H1 (cell line): ENCODE results near the gene NDEL1. TPM values are rescaled to one million over a fixed set of nuclear protein-coding genes. Genes with fewer than 3 reads are reported as not detected.

Source experiments
- CTCF ChIA-PET: fragments of 300-600 bp; sonication (Branson Sonifier 250); formaldehyde crosslinking; loops from one replicate; lab custom pipeline; 2021; ENCODE audit not compliant: partially characterized antibody; lab: Charles Lee
- POLR2A ChIA-PET: fragments of 300-600 bp; sonication (Branson Sonifier 250); formaldehyde crosslinking; loops from one replicate; lab custom pipeline; 2021; ENCODE audit warnings: inconsistent platforms; ENCODE audit not compliant: partially characterized antibody; lab: Charles Lee
- DNase-seq, 2 experiments: peaks; one replicate each; pipeline versions ENCODE4 v3.0.0 to v3.0.0-alpha.2; 2010 to 2022; ENCODE audit warnings: low spot score in 2 of 2, low read depth in 1 of 2, mixed read lengths in 1 of 2
- FAIRE-seq: peaks from 2 replicates; lab custom pipeline; 2011; peaks lifted over from hg19 to GRCh38; lab: Jason Lieb, UNC
- H2AFZ ChIP-seq: 2 replicates; pipeline ENCODE4 v1.8.1; 2012; ENCODE audit warnings: low read length, inconsistent platforms
- H2AK5ac ChIP-seq: 2 replicates; pipeline ENCODE4 v1.6.1; 2013; ENCODE audit warnings: low read depth, low read length
- H2BK120ac ChIP-seq: replicated peaks from 2 replicates; pipeline ENCODE3; 2013; ENCODE audit warnings: low read depth, low read length, inconsistent platforms
- H2BK12ac ChIP-seq: 2 replicates; pipeline ENCODE4 v1.6.1; 2013; ENCODE audit warnings: low read depth, low read length
- H2BK15ac ChIP-seq: 2 replicates; pipeline ENCODE4 v1.6.1; 2013; ENCODE audit warnings: low read length
- H2BK20ac ChIP-seq: 2 replicates; pipeline ENCODE4 v1.6.1; 2013; ENCODE audit warnings: low read length
- H2BK5ac ChIP-seq: 2 replicates; pipeline ENCODE4 v1.6.1; 2013; ENCODE audit warnings: low read depth, low read length
- H3K14ac ChIP-seq: 2 replicates; pipeline ENCODE4 v1.6.1; 2013; ENCODE audit warnings: inconsistent platforms; ENCODE audit not compliant: insufficient read length
- H3K18ac ChIP-seq: 2 replicates; pipeline ENCODE4 v1.6.1; 2013; ENCODE audit warnings: low read length; ENCODE audit errors: extremely low read depth
- H3K23ac ChIP-seq: 2 replicates; pipeline ENCODE4 v1.6.1; 2013; ENCODE audit warnings: inconsistent platforms; ENCODE audit not compliant: insufficient read length
- H3K23me2 ChIP-seq: 2 replicates; pipeline ENCODE4 v1.6.1; 2013; ENCODE audit warnings: low read depth, low read length
- H3K27ac ChIP-seq: 2 replicates; pipeline ENCODE4 v1.6.1; 2011; ENCODE audit warnings: low read depth, low read length, inconsistent platforms
- H3K27me3 ChIP-seq, 4 experiments: replicated peaks in 1 of 4; 1 replicate in 1 of 4; 2 replicates in 3 of 4; pipeline versions ENCODE4 v1.6.1 to v1.8.1; 2011 to 2013; ENCODE audit warnings: low read length in 3 of 4, mild to moderate bottlenecking in 3 of 4, inconsistent platforms in 2 of 4, mixed read lengths in 2 of 4, moderate library complexity in 1 of 4; ENCODE audit not compliant: control insufficient read depth in 3 of 4, insufficient read depth in 3 of 4; ENCODE audit errors: extremely low read depth in 1 of 4
- H3K36me3 ChIP-seq, 4 experiments: 2 replicates each; pipeline versions ENCODE4 v1.6.1 to v1.8.1; 2011 to 2013; ENCODE audit warnings: mild to moderate bottlenecking in 4 of 4, low read length in 3 of 4, moderate library complexity in 2 of 4, control low read depth in 1 of 4, inconsistent platforms in 1 of 4; ENCODE audit not compliant: insufficient read depth in 4 of 4, control insufficient read depth in 2 of 4
- H3K4ac ChIP-seq: replicated peaks from 2 replicates; pipeline ENCODE3; 2013; ENCODE audit warnings: low read length, low read depth, mixed read lengths, inconsistent platforms; ENCODE audit not compliant: insufficient read length
- H3K4me1 ChIP-seq, 4 experiments: replicated peaks in 1 of 4; 1 replicate in 1 of 4; 2 replicates in 3 of 4; pipeline versions ENCODE4 v1.6.1 to v1.8.1; 2011 to 2013; ENCODE audit warnings: low read length in 3 of 4, inconsistent platforms in 2 of 4, mixed read lengths in 1 of 4; ENCODE audit not compliant: insufficient read depth in 4 of 4, control insufficient read depth in 3 of 4
- H3K4me2 ChIP-seq, 2 experiments: 2 replicates each; pipeline versions ENCODE4 v1.6.1 to v1.8.1; 2011 to 2013; ENCODE audit warnings: low read depth in 2 of 2, low read length in 2 of 2, control low read depth in 1 of 2, inconsistent platforms in 1 of 2, mild to moderate bottlenecking in 1 of 2; ENCODE audit not compliant: insufficient read depth in 1 of 2
- H3K4me3 ChIP-seq, 4 experiments: fragments of 200-600, 300-600 bp in 1 of 4; sonication (generic), shearing (Covaris generic), sonication (Bioruptor Twin) in 1 of 4; 2 replicates each; pipeline versions ENCODE4 v1.5.1 to v1.8.1; 2011 to 2016; ENCODE audit warnings: low read length in 4 of 4, low read depth in 3 of 4, control low read depth in 2 of 4, inconsistent platforms in 2 of 4, mild to moderate bottlenecking in 2 of 4, mixed read lengths in 1 of 4, moderate library complexity in 1 of 4; ENCODE audit not compliant: insufficient read depth in 2 of 4; ENCODE audit errors: extremely low read depth in 1 of 4
- H3K56ac ChIP-seq: replicated peaks from 2 replicates; pipeline ENCODE3; 2013; ENCODE audit warnings: low read depth, mild to moderate bottlenecking, mixed read lengths, low read length, inconsistent platforms; ENCODE audit not compliant: insufficient read length
- H3K79me1 ChIP-seq: 2 replicates; pipeline ENCODE4 v1.6.1; 2013; ENCODE audit warnings: low read depth, low read length, control low read depth
- H3K79me2 ChIP-seq, 2 experiments: 2 replicates each; pipeline versions ENCODE4 v1.6.1 to v1.8.1; 2012 to 2013; ENCODE audit warnings: low read length in 2 of 2, mild to moderate bottlenecking in 2 of 2, inconsistent platforms in 1 of 2; ENCODE audit not compliant: insufficient read depth in 2 of 2, control insufficient read depth in 1 of 2
- H3K9ac ChIP-seq, 4 experiments: replicated peaks in 1 of 4; 1 replicate in 1 of 4; 2 replicates in 3 of 4; pipeline versions ENCODE4 v1.6.1 to v1.8.1; 2011 to 2013; ENCODE audit warnings: low read depth in 3 of 4, low read length in 3 of 4, control low read depth in 2 of 4, mild to moderate bottlenecking in 2 of 4, moderate library complexity in 2 of 4, inconsistent platforms in 1 of 4; ENCODE audit errors: extremely low read depth in 1 of 4
- H3K9me3 ChIP-seq, 2 experiments: 2 replicates each; pipeline versions ENCODE4 v1.6.1 to v1.8.1; 2012 to 2013; ENCODE audit warnings: mild to moderate bottlenecking in 2 of 2, moderate library complexity in 2 of 2, control low read depth in 1 of 2, inconsistent platforms in 1 of 2, low read depth in 1 of 2, low read length in 1 of 2, mixed read lengths in 1 of 2; ENCODE audit not compliant: insufficient read depth in 2 of 2
- H4K20me1 ChIP-seq, 2 experiments: replicated peaks in 1 of 2; 2 replicates each; pipeline versions ENCODE3 to v1.8.1; 2011 to 2013; ENCODE audit warnings: inconsistent platforms in 2 of 2, low read length in 2 of 2, mild to moderate bottlenecking in 1 of 2; ENCODE audit not compliant: insufficient read depth in 2 of 2, control insufficient read depth in 1 of 2
- H4K5ac ChIP-seq: 2 replicates; pipeline ENCODE4 v1.6.1; 2013; ENCODE audit warnings: low read length, low read depth, mixed read lengths, inconsistent platforms; ENCODE audit not compliant: insufficient read length
- H4K8ac ChIP-seq: 2 replicates; pipeline ENCODE4 v1.8.0; 2013; ENCODE audit warnings: mild to moderate bottlenecking, moderate library complexity, low read length, inconsistent platforms; ENCODE audit not compliant: insufficient read depth; ENCODE audit errors: extremely low read depth
- H4K91ac ChIP-seq: replicated peaks from 2 replicates; pipeline ENCODE3; 2013; ENCODE audit warnings: low read length, mixed read lengths, inconsistent platforms; ENCODE audit not compliant: insufficient read length
- CBX5 ChIP-seq: fragments of 300-800, 300-1000 bp; sonication (generic); IDR thresholded peaks from 2 replicates; pipeline ENCODE4 v1.7.1; 2016; ENCODE audit warnings: antibody characterized with exemption, low read length, low read depth
- CHD2 ChIP-seq: IDR thresholded peaks from 2 replicates; pipeline ENCODE4 v1.6.1; 2012; ENCODE audit warnings: low read length, improper control_type of control experiment
- CREB1 ChIP-seq: IDR thresholded peaks from 2 replicates; pipeline ENCODE4 v1.6.1; 2012; ENCODE audit warnings: inconsistent platforms
- CTBP2 ChIP-seq: IDR thresholded peaks from 2 replicates; pipeline ENCODE4 v1.7.0; 2011; ENCODE audit warnings: borderline replicate concordance, mild to moderate bottlenecking, moderate library complexity, mixed read lengths, low read length; ENCODE audit not compliant: insufficient read depth, insufficient read length
- HDAC2 ChIP-seq, 2 experiments: fragments of 300-600 bp in 1 of 2; sonication (generic) in 1 of 2; IDR thresholded peaks; 2 replicates each; pipeline ENCODE4 v1.6.1; 2011 to 2012; ENCODE audit warnings: low read depth in 2 of 2, low read length in 2 of 2, mild to moderate bottlenecking in 2 of 2, moderate library complexity in 2 of 2, borderline replicate concordance in 1 of 2, inconsistent platforms in 1 of 2
- JUN ChIP-seq: IDR thresholded peaks from 2 replicates; pipeline ENCODE4 v1.6.1; 2011; ENCODE audit warnings: low read depth, mild to moderate bottlenecking, improper control_type of control experiment, low read length
- KDM5A ChIP-seq: fragments of 200-600 bp; IDR thresholded peaks from 2 replicates; pipeline ENCODE4 v1.7.1; 2012; ENCODE audit warnings: mild to moderate bottlenecking, low read length, inconsistent platforms, mixed read lengths
- MAFK ChIP-seq: IDR thresholded peaks from 2 replicates; pipeline ENCODE4 v1.6.1; 2012; ENCODE audit warnings: low read depth, mild to moderate bottlenecking, improper control_type of control experiment, low read length
- PHF8 ChIP-seq: fragments of 200-600 bp; sonication (generic); conservative IDR thresholded peaks from 2 replicates; pipeline ENCODE4 v1.7.1; 2012; ENCODE audit warnings: low read depth, mild to moderate bottlenecking, inconsistent platforms, low read length, moderate library complexity
- POLR2AphosphoS5 ChIP-seq: IDR thresholded peaks from 2 replicates; pipeline ENCODE4 v1.6.1; 2011; ENCODE audit warnings: low read depth, low read length
- RBBP5 ChIP-seq: IDR thresholded peaks from 2 replicates; pipeline ENCODE4 v1.7.1; 2012; ENCODE audit warnings: low read depth, mild to moderate bottlenecking, inconsistent platforms, low read length, moderate library complexity, borderline replicate concordance
- RXRA ChIP-seq: IDR thresholded peaks from 2 replicates; pipeline ENCODE4 v1.6.1; 2011; ENCODE audit warnings: low read depth, mild to moderate bottlenecking, low read length, moderate library complexity; ENCODE audit not compliant: insufficient read depth
- SP2 ChIP-seq: IDR thresholded peaks from 2 replicates; pipeline ENCODE4 v1.6.1; 2012; ENCODE audit warnings: mild to moderate bottlenecking, low read length, inconsistent platforms
- TAF7 ChIP-seq: optimal IDR thresholded peaks from 2 replicates; pipeline ENCODE3; 2011; ENCODE audit warnings: low read depth, mild to moderate bottlenecking, inconsistent platforms, low read length, moderate library complexity, borderline replicate concordance
- TCF12 ChIP-seq: IDR thresholded peaks from 2 replicates; pipeline ENCODE4 v1.6.1; 2011; ENCODE audit warnings: low read depth, mild to moderate bottlenecking, low read length
- YY1 ChIP-seq: IDR thresholded peaks from 2 replicates; pipeline ENCODE4 v1.6.1; 2011; ENCODE audit warnings: low read depth, mild to moderate bottlenecking, low read length
- WGBS, 2 experiments: shearing (Covaris generic) in 1 of 2; methylation state at CpG; one replicate each; pipeline versions ENCODE4 v1.1.6 to v1.1.7; 2013 to 2015; ENCODE audit warnings: low lambda C conversion rate in 2 of 2, mixed read lengths in 2 of 2, inconsistent platforms in 1 of 2, low coverage in 1 of 2, missing lambda C conversion rate in 1 of 2; ENCODE audit not compliant: insufficient replicate concordance in 2 of 2, insufficient coverage in 1 of 2, insufficient read length in 1 of 2; ENCODE audit errors: extremely low coverage in 1 of 2, missing lambda C conversion rate in 1 of 2; 5-methylcytosine and 5-hydroxymethylcytosine counted together
- polyA plus RNA-seq, 7 experiments: library from polyadenylated mRNA; depleted of rRNA in 3 of 7; stranded (reverse) in 5 of 7; unstranded in 2 of 7; fragments of >200 nt in 5 of 7; fragments of 200-250 nt in 2 of 7; gene quantifications; 1 replicate in 5 of 7; 2 replicates in 1 of 7; 4 replicates in 1 of 7; pipeline versions ENCODE4 v1.2.1 to v1.2.3, GENCODE V29; 2011 to 2013; ENCODE audit warnings: missing spikeins in 2 of 7, mixed read lengths in 2 of 7
- total RNA-seq: library from RNA; stranded (reverse); fragmentation: NEBNext Ultra II Directional; extraction: Animal tissue kit (Norgen Biotek cat#: 25700); gene quantifications from 2 replicates; pipeline ENCODE4 v1.2.1, GENCODE V29; 2021

The NDEL1 gene
- total and polyA plus RNA-seq, 2 of the 8 experiments (the other 6 are each of a cell fraction or from before 2014, with no cell fraction given): 31.1 to 32.9 TPM

DNA sequence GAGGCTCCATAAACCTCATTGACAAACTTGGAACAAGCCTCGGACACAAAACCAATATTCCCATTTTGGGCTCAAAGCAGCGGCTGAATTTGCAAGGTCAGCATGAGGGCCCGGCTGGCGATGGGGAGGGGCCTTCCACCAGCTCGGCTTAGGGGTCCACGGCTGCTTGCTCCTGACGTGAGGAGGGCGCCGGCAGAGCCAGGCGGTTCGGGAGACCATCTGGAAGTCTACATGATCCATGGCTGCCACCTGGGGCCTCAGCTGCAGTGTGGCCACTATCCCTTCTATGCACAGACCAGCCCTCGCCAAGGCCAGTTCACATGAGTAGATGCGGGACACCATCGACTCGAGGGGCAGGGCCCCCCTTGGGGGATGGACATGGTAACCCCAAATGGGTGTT, 39.1 kb downstream of the NDEL1 start:
- H3K36me3 ChIP-seq: peaks cover 38 to 61% (median 51%) of the 10 kb centered on the region in 4 experiments

More for the DNA sequence above, 39.1 kb downstream of the NDEL1 start:
- H2BK15ac ChIP-seq: no peak overlapping the region
- no peak overlapping the region for H3K27ac ChIP-seq
- no peak overlapping the region for H4K5ac ChIP-seq
- H3K4me2 ChIP-seq: no peak overlapping the region
- H3K79me1 ChIP-seq: no peaks in the 10 kb centered on the region
- H2BK120ac ChIP-seq: no peak overlapping the region
- no peak overlapping the region for H2AFZ ChIP-seq
- no peak overlapping the region for H2AK5ac ChIP-seq
- H4K20me1 ChIP-seq: peaks cover 7 to 10% of the 10 kb centered on the region in 2 experiments
- H3K9ac ChIP-seq: no peak overlapping the region
- H3K4ac ChIP-seq: no peak overlapping the region
- no peaks in the 10 kb centered on the region for H3K27me3 ChIP-seq
- H3K18ac ChIP-seq: no peak overlapping the region
- no peak overlapping the region for H2BK12ac ChIP-seq
- no peak for DNase-seq
- H3K4me3 ChIP-seq: no peak overlapping the region
- H3K9me3 ChIP-seq: no peaks in the 10 kb centered on the region
- H3K14ac ChIP-seq: no peak overlapping the region
- no peaks in the 10 kb centered on the region for H3K23me2 ChIP-seq
- WGBS, 2 experiments: 90% methylated on average over 15 of the region's 15 CpGs; no CpG with 5 or more reads in 1 of the 2 experiments
- FAIRE-seq: no peak
- no peak overlapping the region for H2BK5ac ChIP-seq
- H3K4me1 ChIP-seq: no peaks in the 10 kb centered on the region
- no peak overlapping the region for H3K23ac ChIP-seq
- POLR2A ChIA-PET: interaction anchor here (1.2 kb wide), 1 partner anchor 18 kb away, joined by 3 read pairs; no protein-coding TSS in a partner anchor
- CTCF ChIA-PET: no interaction called here
- TF ChIP-seq MAFK (no peak; the same call in 1 of the 2 replicates), TAF7 (no peak), CBX5 (no peak), SP2 (no peak), CREB1 (no peak), JUN (no peak), RBBP5 (no peak), KDM5A (no peak), PHF8 (no peak), POLR2AphosphoS5 (no peak), CTBP2 (no peak), TCF12 (no peak), YY1 (no peak), CHD2 (no peak), RXRA (no peak), HDAC2 (IDR thresholded peaks at IDR 0.05; ENCODE audit: borderline replicate concordance in 1 of 2, low read depth in 2 of 2, low read length in 2 of 2) (no peak)
- TF ChIP-seq, all 59 proteins: peak for 0
- no peak overlapping the region for H4K91ac ChIP-seq
- no peak overlapping the region for H3K56ac ChIP-seq
- no peak overlapping the region for H2BK20ac ChIP-seq
- no peaks in the 10 kb centered on the region for H3K79me2 ChIP-seq
- H4K8ac ChIP-seq: no peak overlapping the region
